BJ (cell line): Measurements from ENCODE around the gene EXO5. TPM values are rescaled to one million over a fixed set of nuclear protein-coding genes. Genes with fewer than 3 reads are reported as not detected.

Experiments used
- CTCF ChIA-PET: fragments of 350-600 bp; formaldehyde crosslinking; extraction: SDS; loops from one replicate; lab custom pipeline; 2021; ENCODE audit warnings: antibody characterized with exemption, inconsistent platforms; lab: Yijun Ruan, JAX
- POLR2A ChIA-PET: fragments of 300-600 bp; sonication (Branson Sonifier 250); formaldehyde crosslinking; extraction: SDS; loops from one replicate; lab custom pipeline; 2021; ENCODE audit warnings: antibody characterized with exemption; lab: Charles Lee
- DNase-seq: peaks from one replicate; pipeline ENCODE4 v3.0.0-alpha.2; 2011; ENCODE audit warnings: low read depth
- H3K27me3 ChIP-seq: 2 replicates; pipeline ENCODE4 v1.6.0; 2011; ENCODE audit warnings: low read length; ENCODE audit not compliant: control insufficient read depth, insufficient read depth
- H3K36me3 ChIP-seq: 2 replicates; pipeline ENCODE4 v1.5.1; 2011; ENCODE audit warnings: low read length; ENCODE audit not compliant: control insufficient read depth, insufficient read depth
- H3K4me3 ChIP-seq: 2 replicates; pipeline ENCODE4 v1.5.1; 2011; ENCODE audit warnings: low read depth, mild to moderate bottlenecking, control low read depth, low read length
- CTCF ChIP-seq: IDR thresholded peaks from 2 replicates; pipeline ENCODE4 v1.5.1; 2011; ENCODE audit warnings: low read depth, mild to moderate bottlenecking, control low read depth, inconsistent platforms, low read length, moderate library complexity; ENCODE audit not compliant: insufficient read depth
- polyA plus RNA-seq: library from polyadenylated mRNA; depleted of rRNA; stranded (reverse); fragments of >200 nt; gene quantifications from 2 replicates; pipeline ENCODE4 v1.2.3, GENCODE V29; 2011; rRNA removed
- small RNA-seq: library from RNA; depleted of rRNA; stranded (forward); fragments of <200 nt; gene quantifications from one replicate; pipeline ENCODE3, GENCODE V24; 2012; ENCODE audit warnings: low replicate concordance, low read depth; ENCODE audit not compliant: insufficient read length

The EXO5 gene
- polyA plus RNA-seq, 1 experiment: 6.4 TPM

- no peaks in the 10 kb centered on the region for H3K36me3 ChIP-seq
- CTCF ChIA-PET: no interaction called here
These were observed 55.9 kb downstream of the EXO5 start for GRCh38 chr1:40564506-40564905.

DNA sequence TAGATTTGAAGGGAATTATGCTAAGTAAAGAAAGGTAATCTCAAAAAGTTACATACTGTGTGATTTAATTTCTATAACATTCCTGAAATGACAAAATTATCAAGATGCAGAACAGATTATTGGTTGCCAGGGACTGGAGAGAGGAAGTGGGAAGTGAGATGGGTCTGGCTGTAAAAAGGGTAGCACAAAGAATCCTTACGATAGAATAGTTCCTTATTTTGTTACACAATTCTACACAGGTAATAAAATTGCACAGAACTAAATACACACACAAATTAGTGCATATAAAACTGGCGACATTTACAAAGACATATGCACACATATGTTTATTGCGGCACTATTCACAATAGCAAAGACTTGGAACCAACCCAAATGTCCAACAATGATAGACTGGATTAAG, 56.3 kb downstream of the EXO5 start:
- no peak for DNase-seq
- CTCF ChIA-PET: no interaction called here
- H3K4me3 ChIP-seq: no peak overlapping the region

More at GRCh38 chr1:40564506-40564905, 55.9 kb downstream of the EXO5 start:
- TF ChIP-seq CTCF: no peak
- Histone ChIP-seq H3K27me3 (0 out of 2 replicates have a peak, but pooled peaks cover 1% of the 10 kb centered on the region), H3K4me3 (no peak overlapping the region)
- no peak for DNase-seq
- POLR2A ChIA-PET: no interaction called here

More for the DNA sequence above, 56.3 kb downstream of the EXO5 start:
- H3K27me3 ChIP-seq: 0 out of 2 replicates have a peak, but pooled peaks cover 1% of the 10 kb centered on the region
- POLR2A ChIA-PET: no interaction called here
- TF ChIP-seq CTCF: no peak
- no peaks in the 10 kb centered on the region for H3K36me3 ChIP-seq

Small RNAs within 50 kb of the gene (small RNA-seq; reads per million reads assigned to genes)
- not detected for gene AL356379.1

Other genes with a start within 250 kb of the EXO5 start
- 0.07 and 0.13 TPM in 2 replicates for gene COL9A2, start 191.5 kb upstream of the EXO5 start, polyA plus RNA-seq
- gene SMAP2, start 135.0 kb upstream of the EXO5 start, polyA plus RNA-seq: 9.0 and 10.2 TPM in 2 replicates
- gene ZFP69B, start 58.3 kb upstream of the EXO5 start, polyA plus RNA-seq: 1.5 and 2.5 TPM in 2 replicates
- gene ZFP69, start 31.5 kb upstream of the EXO5 start, polyA plus RNA-seq: 1.4 and 1.9 TPM in 2 replicates
- 1.4 and 2.6 TPM in 2 replicates for gene ZNF684, start 22.9 kb downstream of the EXO5 start, polyA plus RNA-seq
- 0.43 and 0.59 TPM in 2 replicates for gene RIMS3, start 156.9 kb downstream of the EXO5 start, polyA plus RNA-seq
- gene NFYC, start 182.9 kb downstream of the EXO5 start, polyA plus RNA-seq: 35.0 and 63.2 TPM in 2 replicates